Measurements from ENCODE around the gene CDR2. TPM values are rescaled to one million over a fixed set of nuclear protein-coding genes. Genes with fewer than 3 reads are reported as not detected.

CDR2 gene
- polyA plus RNA-seq, 4 donors: 14.2 to 50.3 (median 45.4) TPM

DNA sequence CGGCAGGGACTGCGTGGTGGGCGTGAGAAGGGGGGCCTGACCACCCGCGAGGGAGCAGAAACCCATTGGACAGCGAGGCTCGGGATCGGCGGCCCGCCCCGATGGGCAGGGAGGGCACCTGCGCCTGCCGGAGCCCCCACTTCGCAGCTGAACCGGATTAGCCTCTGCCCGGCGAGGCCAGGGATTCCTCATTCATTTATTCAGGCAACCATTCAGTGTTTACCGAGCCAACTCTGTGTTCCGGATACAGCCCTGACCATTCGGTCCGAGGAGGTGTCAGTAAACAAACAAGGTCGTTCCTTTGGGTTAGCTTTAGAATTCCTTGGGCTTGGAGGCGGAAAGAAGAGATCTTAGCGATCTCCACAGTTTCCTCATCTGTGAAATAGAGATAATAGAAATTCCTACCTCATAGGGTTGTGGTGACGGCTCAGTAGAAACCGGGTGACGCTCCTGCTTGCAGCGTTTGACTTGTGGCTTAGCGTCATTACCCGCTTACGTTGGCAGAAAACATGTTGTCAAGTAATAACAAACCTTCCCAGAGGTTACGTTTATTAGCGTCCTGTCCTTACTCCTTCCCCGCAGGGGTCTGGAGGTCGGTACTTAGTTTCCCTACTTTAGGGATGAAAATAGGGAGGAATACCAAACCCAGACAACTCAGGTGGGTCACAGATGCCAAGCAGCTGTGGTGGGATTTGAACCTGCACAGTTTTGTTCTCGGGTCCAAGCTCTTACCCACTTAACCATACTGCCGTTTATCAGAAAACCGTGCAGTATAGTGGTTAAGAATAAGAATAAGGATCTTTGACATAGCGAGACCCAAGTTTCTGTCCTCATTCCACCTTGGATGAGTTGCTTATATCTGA is 76.3 kb downstream of the CDR2 start:
- Histone ChIP-seq H3K27me3 (ENCODE audit: control insufficient read depth in 3 of 3, insufficient read depth in 3 of 3, low read length in 3 of 3) (no peaks in the 10 kb centered on the region), H3K4me3 (ENCODE audit: low read depth in 1 of 3, low read length in 3 of 3) (peak overlapping the region; percentile 63 to 93 (median 84)), H3K36me3 (ENCODE audit: control insufficient read depth in 3 of 3, insufficient read depth in 2 of 3, low read depth in 1 of 3, low read length in 3 of 3) (peaks cover 0 to 31% (median 0%) of the 10 kb centered on the region in 3 donors), H3K4me1 (ENCODE audit: control insufficient read depth in 3 of 3, insufficient read depth in 2 of 3, low read depth in 1 of 3, low read length in 2 of 3) (peaks cover 2 to 12% (median 5%) of the 10 kb centered on the region in 3 donors), H3K27ac (ENCODE audit: low read depth in 1 of 3, low read length in 2 of 3) (peak overlapping the region; percentile 94 to 98 (median 98)), H3K9me3 (ENCODE audit: control insufficient read depth in 2 of 2, insufficient read depth in 1 of 2, low read depth in 1 of 2, low read length in 1 of 2) (no peaks in the 10 kb centered on the region)
- FAIRE-seq (no peak), DNase-seq (peak; percentile 86 to 92)
- 1% methylated on average over 38 to 39 of the region's 39 CpGs for WGBS, 3 donors

DNA sequence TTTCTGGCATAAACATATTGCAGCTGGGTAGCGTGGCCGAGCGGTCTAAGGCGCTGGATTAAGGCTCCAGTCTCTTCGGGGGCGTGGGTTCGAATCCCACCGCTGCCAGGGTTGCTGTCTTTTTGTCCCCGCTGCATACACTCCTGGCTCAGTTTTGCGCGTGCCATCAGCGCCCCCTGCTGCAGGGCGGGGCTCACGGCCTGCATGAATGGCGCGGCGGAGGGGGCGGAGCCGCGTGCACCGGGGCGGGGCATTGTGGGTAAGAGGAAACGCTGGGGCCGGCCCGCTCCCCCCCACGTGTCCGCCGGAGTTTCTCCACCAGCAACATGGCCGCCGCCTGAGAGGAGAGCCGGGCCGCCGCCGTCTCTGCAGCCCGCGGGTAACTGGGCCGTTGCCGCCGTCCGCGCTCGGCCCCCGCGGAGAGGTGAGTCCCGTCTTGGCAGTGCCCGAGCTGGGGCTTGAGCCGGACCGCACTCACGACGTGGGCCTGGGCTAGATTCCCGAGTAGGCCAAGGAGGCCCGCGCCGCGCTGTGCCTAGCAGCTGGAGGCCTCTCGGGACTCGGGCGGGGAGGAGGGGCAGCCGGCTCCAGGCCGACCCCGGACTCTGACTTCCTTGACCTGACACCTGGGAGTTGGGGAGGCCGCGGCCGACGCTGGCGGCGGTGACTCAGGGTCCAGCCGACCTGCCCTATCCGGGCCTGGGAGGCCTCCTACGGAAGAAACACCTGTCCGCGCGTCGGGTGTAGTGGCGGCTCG is 77.1 kb downstream of the CDR2 start, which contains the start of gene POLR3E:
TSS of gene POLR3E (plus strand) at position 296 of the 757 bp plus-strand sequence. CDS start 5,560 bp downstream, outside the sequence.
- WGBS, 3 donors: 0 to 1% (median 0%) methylated on average over 68 to 76 of the region's 76 CpGs
- Histone ChIP-seq H3K27ac (ENCODE audit: low read depth in 1 of 3, low read length in 2 of 3) (peak within 1 kb of the TSS; percentile 94 to 98 (median 98)), H3K4me1 (ENCODE audit: control insufficient read depth in 3 of 3, insufficient read depth in 2 of 3, low read depth in 1 of 3, low read length in 2 of 3) (peaks cover 2 to 12% (median 5%) of the 10 kb centered on the region in 3 donors), H3K36me3 (ENCODE audit: control insufficient read depth in 3 of 3, insufficient read depth in 2 of 3, low read depth in 1 of 3, low read length in 3 of 3) (peaks cover 0 to 23% (median 0%) of the 10 kb centered on the region in 3 donors), H3K9me3 (ENCODE audit: control insufficient read depth in 2 of 2, insufficient read depth in 1 of 2, low read depth in 1 of 2, low read length in 1 of 2) (no peaks in the 10 kb centered on the region), H3K27me3 (ENCODE audit: control insufficient read depth in 3 of 3, insufficient read depth in 3 of 3, low read length in 3 of 3) (no peaks in the 10 kb centered on the region), H3K4me3 (ENCODE audit: low read depth in 1 of 3, low read length in 3 of 3) (peak within 1 kb of the TSS; percentile 63 to 93 (median 84))
- no peak for FAIRE-seq
- peak; percentile 99 to 100 for DNase-seq

DNA sequence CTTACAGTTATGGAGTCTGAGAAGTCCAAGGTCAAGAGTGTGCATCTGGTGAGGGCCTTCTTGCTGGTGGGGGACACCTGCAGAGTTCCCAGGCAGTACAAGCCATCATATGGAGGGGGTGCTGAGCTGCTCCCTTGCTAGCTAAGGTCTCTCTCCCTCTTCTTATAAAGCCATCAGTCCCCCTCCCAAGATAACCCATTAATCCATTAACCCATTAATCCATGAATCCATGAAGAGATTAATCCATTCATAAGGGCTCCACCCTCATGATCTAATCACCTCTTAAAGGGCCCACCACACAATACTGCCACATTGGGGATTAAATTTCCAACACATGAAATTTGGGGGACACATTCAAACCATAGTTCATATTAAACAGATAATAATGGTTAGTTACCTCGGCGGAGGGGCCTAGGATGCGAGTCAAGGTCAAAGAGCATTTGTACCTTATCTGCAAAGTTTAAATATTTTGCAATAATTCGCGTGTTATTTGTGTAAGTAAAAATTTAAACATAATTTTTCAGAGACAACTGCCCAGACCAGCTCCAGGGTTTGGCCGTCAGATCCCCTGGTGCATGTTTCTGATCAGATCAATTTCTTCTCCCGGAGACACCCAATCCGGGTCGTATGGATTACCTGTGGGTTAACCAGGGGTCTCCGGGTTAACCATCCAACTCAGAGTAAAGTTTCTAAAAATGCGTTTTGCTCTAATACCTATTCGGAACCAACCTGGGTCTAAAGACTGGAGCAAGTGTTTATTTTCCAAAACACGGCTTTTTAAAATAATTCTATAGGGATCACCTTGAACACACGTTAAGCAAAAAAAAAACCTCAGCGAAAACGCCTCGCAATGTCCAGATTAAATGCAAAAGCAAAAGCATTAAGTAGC is 78.0 kb downstream of the CDR2 start:
- no peak for FAIRE-seq
- H3K27ac ChIP-seq (ENCODE audit: low read depth in 1 of 3, low read length in 2 of 3): peak overlapping the region in 2 of 3 donors; percentile 35 to 62
- H3K4me1 ChIP-seq (ENCODE audit: control insufficient read depth in 3 of 3, insufficient read depth in 2 of 3, low read depth in 1 of 3, low read length in 2 of 3): peaks cover 2 to 12% (median 5%) of the 10 kb centered on the region in 3 donors
- H3K4me3 ChIP-seq (ENCODE audit: low read depth in 1 of 3, low read length in 3 of 3): peak overlapping the region; percentile 40 to 59 (median 57)
- 1 to 4% (median 2%) methylated on average over 17 of the region's 17 CpGs for WGBS, 3 donors
- peaks cover 0 to 17% (median 0%) of the 10 kb centered on the region in 3 donors for H3K36me3 ChIP-seq (ENCODE audit: control insufficient read depth in 3 of 3, insufficient read depth in 2 of 3, low read depth in 1 of 3, low read length in 3 of 3)
- DNase-seq: peak; percentile 24 to 32
- no peaks in the 10 kb centered on the region for H3K27me3 ChIP-seq (ENCODE audit: control insufficient read depth in 3 of 3, insufficient read depth in 3 of 3, low read length in 3 of 3)
- H3K9me3 ChIP-seq (ENCODE audit: control insufficient read depth in 2 of 2, insufficient read depth in 1 of 2, low read depth in 1 of 2, low read length in 1 of 2): no peaks in the 10 kb centered on the region

Other genes starting within 250 kb of the CDR2 start
- under 1 TPM in 2 of 4 donors, not detected in 2; 0.01 to 0.03 TPM for gene SDR42E2, start 212.1 kb downstream of the CDR2 start, polyA plus RNA-seq
- gene EEF2K, start 168.3 kb downstream of the CDR2 start, polyA plus RNA-seq: 10 to 100 TPM in 1 of 4 donors, 1 to 10 TPM in 3; 2.4 to 23.5 (median 5.8) TPM
- gene POLR3E, start 77.2 kb downstream of the CDR2 start, polyA plus RNA-seq: 10 to 100 TPM; 14.3 to 53.9 (median 21.3) TPM
- gene NPIPB5, start 136.3 kb upstream of the CDR2 start, polyA plus RNA-seq: 100 to 1,000 TPM in 1 of 4 donors, 10 to 100 TPM in 3; 41.1 to 195 (median 60.9) TPM